Measurements from ENCODE around the gene MACROH2A2.

MACROH2A2 gene

GRCh38 chr10:70052462-70053217 lies at the start of gene MACROH2A2:
Gene MACROH2A2, plus strand, starts transcription at chr10:70052846. Its CDS starts 22,813 bp downstream, at chr10:70075659.
- peak; percentile 22 for TF ChIP-seq CTCF (IDR thresholded peaks at IDR 0.05; ENCODE audit: low read depth, low read length, missing control alignments)
- peak within 1 kb of the TSS; percentile 36 for H3K4me3 ChIP-seq (replicated peaks; ENCODE audit: low read depth, low read length)
- no peak for DNase-seq (ENCODE audit: extremely low read depth, low read depth)

- no peak for DNase-seq (ENCODE audit: extremely low read depth, low read depth)
- H3K4me3 ChIP-seq (replicated peaks; ENCODE audit: low read depth, low read length) = no peak overlapping the region
- TF ChIP-seq CTCF (IDR thresholded peaks at IDR 0.05; ENCODE audit: low read depth, low read length, missing control alignments) = no peak
Measured at GRCh38 chr10:70007116-70007820, 45.4 kb upstream of the MACROH2A2 start.

GRCh38 chr10:70031215-70031614 lies 21.4 kb upstream of the MACROH2A2 start:
- TF ChIP-seq CTCF (IDR thresholded peaks at IDR 0.05; ENCODE audit: low read depth, low read length, missing control alignments) = no peak
- no peak for DNase-seq (ENCODE audit: extremely low read depth, low read depth)
- H3K4me3 ChIP-seq (replicated peaks; ENCODE audit: low read depth, low read length) = no peak overlapping the region

GRCh38 chr10:70032667-70033289 lies 19.9 kb upstream of the MACROH2A2 start:
- no peak for TF ChIP-seq CTCF (IDR thresholded peaks at IDR 0.05; ENCODE audit: low read depth, low read length, missing control alignments)
- H3K4me3 ChIP-seq (replicated peaks; ENCODE audit: low read depth, low read length) = no peak overlapping the region
- no peak for DNase-seq (ENCODE audit: extremely low read depth, low read depth)

GRCh38 chr10:70034232-70034631 lies 18.4 kb upstream of the MACROH2A2 start:
- no peak overlapping the region for H3K4me3 ChIP-seq (replicated peaks; ENCODE audit: low read depth, low read length)
- DNase-seq (ENCODE audit: extremely low read depth, low read depth) = no peak
- no peak for TF ChIP-seq CTCF (IDR thresholded peaks at IDR 0.05; ENCODE audit: low read depth, low read length, missing control alignments)

- no peak for TF ChIP-seq CTCF (IDR thresholded peaks at IDR 0.05; ENCODE audit: low read depth, low read length, missing control alignments)
- no peak overlapping the region for H3K4me3 ChIP-seq (replicated peaks; ENCODE audit: low read depth, low read length)
- DNase-seq (ENCODE audit: extremely low read depth, low read depth) = no peak
Measured at GRCh38 chr10:70035531-70035930, 17.1 kb upstream of the MACROH2A2 start.

All from HFF-Myc (cell line).